Left ventricle myocardium inferior (tissue), 1 donor: ENCODE measurements around the gene MMP15. TPM values are rescaled to one million over a fixed set of nuclear protein-coding genes. Genes with fewer than 3 reads are reported as not detected.
"Not testable (repeated sequence)": the region's sequence is repeated elsewhere in the genome, so short reads cannot be mapped to it uniquely, and the experiment has no call there.

Experiments used
- DNase-seq: peaks from one replicate; pipeline ENCODE4 v3.0.0-alpha.2; 2020
- H3K27ac ChIP-seq: fragments of 200-600 bp; replicated peaks from 2 replicates; pipeline ENCODE4 v1.8.0; 2021
- H3K27me3 ChIP-seq: fragments of 200-600 bp; 2 replicates; pipeline ENCODE4 v1.8.0; 2021; ENCODE audit warnings: low read depth
- H3K36me3 ChIP-seq: fragments of 200-600 bp; 2 replicates; pipeline ENCODE4 v1.8.0; 2021
- H3K4me1 ChIP-seq: fragments of 200-600 bp; 2 replicates; pipeline ENCODE4 v1.8.0; 2021
- H3K4me3 ChIP-seq: fragments of 200-600 bp; 2 replicates; pipeline ENCODE4 v1.8.0; 2021; ENCODE audit warnings: mild to moderate bottlenecking, moderate library complexity
- H3K9me3 ChIP-seq: fragments of 200-600 bp; replicated peaks from 2 replicates; pipeline ENCODE4 v1.8.0; 2021
- intact Hi-C: fragments of 100-400 bp; cut with micrococcal nuclease; formaldehyde crosslinking; loops from one replicate; pipeline ENCODE4 v1.11.0; 2022
- total RNA-seq: library from RNA; stranded (reverse); fragmentation: NEBNext Ultra II Directional; extraction: Animal tissue kit (Norgen Biotek cat#: 25700); gene quantifications from one replicate; pipeline ENCODE4 v1.2.1, GENCODE V29; 2021
- TF ChIP-seq, protein P1 (sequence below): fragments of 200-600 bp; IDR thresholded peaks from 2 replicates; pipeline ENCODE4 v1.8.0; 2021; ENCODE audit warnings: antibody characterized with exemption, mild to moderate bottlenecking, borderline replicate concordance
- donor health status: DM: no; HTN: yes; CAD: no; lungs with severe emphysema.

Gene MMP15
- total RNA-seq, 1 donor from 2014 or later, result 64.1 TPM

DNA sequence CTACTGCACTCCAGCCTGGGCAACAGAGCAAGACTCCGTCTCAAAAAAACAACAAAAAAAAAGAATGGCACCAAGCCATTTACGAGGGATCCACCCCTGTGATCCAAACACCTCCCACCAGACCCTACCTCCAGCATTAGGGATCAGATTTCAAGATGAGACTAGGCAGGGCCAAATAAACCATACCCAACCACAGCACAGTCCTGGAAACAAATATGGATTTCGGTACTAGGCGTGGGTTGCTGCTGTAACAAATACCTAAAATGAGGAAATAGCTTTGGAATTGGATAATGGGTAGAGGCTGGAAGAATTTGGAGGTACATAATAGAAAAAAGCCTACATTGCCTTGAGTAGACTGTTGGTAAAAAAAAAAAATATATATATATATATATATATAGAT, 49.1 kb downstream of the MMP15 start:
- H3K27ac ChIP-seq, result no peak overlapping the region
- DNase-seq, result no peak
- H3K9me3 ChIP-seq, result peaks cover 13% of the 10 kb centered on the region
- H3K4me3 ChIP-seq, result no peak overlapping the region
- peaks cover under 1% of the 10 kb centered on the region for H3K4me1 ChIP-seq
- intact Hi-C loops, result no loop called here
- H3K36me3 ChIP-seq, result no peaks in the 10 kb centered on the region
- no peaks in the 10 kb centered on the region for H3K27me3 ChIP-seq
- TF ChIP-seq, protein P1, sequence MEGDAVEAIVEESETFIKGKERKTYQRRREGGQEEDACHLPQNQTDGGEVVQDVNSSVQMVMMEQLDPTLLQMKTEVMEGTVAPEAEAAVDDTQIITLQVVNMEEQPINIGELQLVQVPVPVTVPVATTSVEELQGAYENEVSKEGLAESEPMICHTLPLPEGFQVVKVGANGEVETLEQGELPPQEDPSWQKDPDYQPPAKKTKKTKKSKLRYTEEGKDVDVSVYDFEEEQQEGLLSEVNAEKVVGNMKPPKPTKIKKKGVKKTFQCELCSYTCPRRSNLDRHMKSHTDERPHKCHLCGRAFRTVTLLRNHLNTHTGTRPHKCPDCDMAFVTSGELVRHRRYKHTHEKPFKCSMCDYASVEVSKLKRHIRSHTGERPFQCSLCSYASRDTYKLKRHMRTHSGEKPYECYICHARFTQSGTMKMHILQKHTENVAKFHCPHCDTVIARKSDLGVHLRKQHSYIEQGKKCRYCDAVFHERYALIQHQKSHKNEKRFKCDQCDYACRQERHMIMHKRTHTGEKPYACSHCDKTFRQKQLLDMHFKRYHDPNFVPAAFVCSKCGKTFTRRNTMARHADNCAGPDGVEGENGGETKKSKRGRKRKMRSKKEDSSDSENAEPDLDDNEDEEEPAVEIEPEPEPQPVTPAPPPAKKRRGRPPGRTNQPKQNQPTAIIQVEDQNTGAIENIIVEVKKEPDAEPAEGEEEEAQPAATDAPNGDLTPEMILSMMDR, result no peak

DNA sequence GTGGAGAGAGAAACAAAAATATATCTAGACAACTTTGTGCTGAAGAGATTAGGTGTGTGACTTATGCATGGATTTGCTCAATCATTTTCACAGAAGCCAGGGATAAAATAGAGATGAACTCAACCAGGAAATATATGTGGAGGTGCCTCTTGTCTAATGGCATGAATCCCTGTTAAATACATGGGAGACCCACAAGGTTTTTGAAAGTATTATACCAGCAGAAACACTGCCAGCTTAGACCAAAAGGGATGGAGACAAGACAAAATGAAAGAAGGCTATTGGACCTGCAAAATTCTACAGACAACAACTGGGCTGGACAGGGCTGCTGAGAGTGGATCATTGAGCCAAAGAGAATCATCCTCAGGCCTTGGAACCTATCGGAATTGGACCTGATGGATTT, 51.0 kb downstream of the MMP15 start:
- Histone ChIP-seq H3K4me1 (peaks cover 18% of the 10 kb centered on the region), H3K4me3 (no peak overlapping the region), H3K9me3 (peaks cover 13% of the 10 kb centered on the region), H3K27me3 (no peaks in the 10 kb centered on the region), H3K36me3 (no peaks in the 10 kb centered on the region), H3K27ac (no peak overlapping the region)
- DNase-seq, result no peak
- TF ChIP-seq, protein P1, result no peak
- intact Hi-C loops, result no loop called here

DNA sequence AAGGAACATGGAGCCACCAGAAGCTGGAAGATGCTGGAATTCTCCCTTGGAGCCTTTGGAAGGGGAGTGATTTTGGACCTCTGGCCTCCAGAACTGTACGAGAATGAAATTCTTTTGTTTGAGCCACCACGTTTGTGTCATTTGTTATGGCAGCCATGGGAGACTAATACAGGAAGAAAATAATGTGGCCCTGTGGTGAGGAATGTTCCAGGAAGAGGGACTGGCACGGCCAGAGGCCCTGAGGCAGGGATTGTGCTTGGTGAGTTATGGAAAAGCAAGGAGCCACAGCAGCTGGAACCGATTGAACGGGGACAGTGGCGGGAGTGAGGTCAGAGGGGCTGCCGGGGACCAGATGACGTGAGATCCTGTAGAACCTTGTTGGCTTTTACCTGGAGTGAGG, 52.2 kb downstream of the MMP15 start:
- Histone ChIP-seq H3K27me3 (no peaks in the 10 kb centered on the region), H3K36me3 (no peaks in the 10 kb centered on the region), H3K4me1 (peaks cover 27% of the 10 kb centered on the region), H3K4me3 (no peak overlapping the region), H3K9me3 (peaks cover 13% of the 10 kb centered on the region), H3K27ac (no peak overlapping the region)
- TF ChIP-seq, protein P1, result no peak
- intact Hi-C loops, result no loop called here
- no peak for DNase-seq

DNA sequence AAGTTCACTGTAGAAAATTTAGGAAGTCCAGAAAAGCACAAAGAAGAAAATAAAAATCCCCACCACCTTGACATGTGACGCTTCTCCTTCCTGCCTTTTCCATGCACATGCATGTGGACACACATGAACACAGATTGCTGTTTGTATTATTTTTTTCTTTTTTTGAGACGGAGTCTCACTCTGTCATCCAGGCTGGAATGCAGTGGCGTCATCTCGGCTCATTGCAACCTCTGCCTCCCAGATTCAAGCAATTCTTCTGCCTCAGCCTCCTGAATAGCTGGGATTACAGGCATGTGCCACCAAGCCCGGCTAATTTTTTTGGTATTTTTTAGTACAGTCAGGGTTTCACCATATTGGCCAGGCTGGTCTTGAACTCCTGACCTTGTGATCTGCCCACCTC, 55.1 kb downstream of the MMP15 start:
- Histone ChIP-seq H3K9me3 (peaks cover 13% of the 10 kb centered on the region), H3K4me1 (peaks cover 27% of the 10 kb centered on the region), H3K27ac (peak overlapping the region; percentile 77)
- intact Hi-C loops, H3K4me3 ChIP-seq, H3K36me3 ChIP-seq, DNase-seq, H3K27me3 ChIP-seq: not testable (repeated sequence)

DNA sequence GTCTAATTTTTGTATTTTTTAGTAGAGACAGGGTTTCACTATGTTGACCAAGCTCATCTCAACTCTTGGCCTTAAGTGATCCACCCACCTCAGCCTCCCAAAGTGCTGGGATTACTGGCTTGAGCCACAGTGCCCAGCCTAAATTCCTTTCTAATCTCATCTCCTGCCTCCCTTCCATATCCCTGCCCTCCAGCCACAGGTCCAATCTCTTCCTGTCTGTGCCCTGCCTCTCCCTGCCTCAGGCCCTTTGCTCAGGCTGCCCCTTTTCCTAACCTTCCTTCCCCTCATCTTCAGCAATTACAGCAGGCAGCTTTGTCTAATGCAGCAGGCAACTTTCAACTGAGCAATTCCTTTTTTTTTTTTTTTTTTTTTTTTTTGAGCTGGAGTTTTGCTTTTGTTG, 56.8 kb downstream of the MMP15 start:
- no peak overlapping the region for H3K4me3 ChIP-seq
- H3K9me3 ChIP-seq, result no peaks in the 10 kb centered on the region
- TF ChIP-seq, protein P1, result no peak
- H3K27ac ChIP-seq, result no peak overlapping the region
- intact Hi-C loops, result no loop called here
- no peaks in the 10 kb centered on the region for H3K27me3 ChIP-seq
- H3K36me3 ChIP-seq, result no peaks in the 10 kb centered on the region
- no peak for DNase-seq
- peaks cover 27% of the 10 kb centered on the region for H3K4me1 ChIP-seq

DNA sequence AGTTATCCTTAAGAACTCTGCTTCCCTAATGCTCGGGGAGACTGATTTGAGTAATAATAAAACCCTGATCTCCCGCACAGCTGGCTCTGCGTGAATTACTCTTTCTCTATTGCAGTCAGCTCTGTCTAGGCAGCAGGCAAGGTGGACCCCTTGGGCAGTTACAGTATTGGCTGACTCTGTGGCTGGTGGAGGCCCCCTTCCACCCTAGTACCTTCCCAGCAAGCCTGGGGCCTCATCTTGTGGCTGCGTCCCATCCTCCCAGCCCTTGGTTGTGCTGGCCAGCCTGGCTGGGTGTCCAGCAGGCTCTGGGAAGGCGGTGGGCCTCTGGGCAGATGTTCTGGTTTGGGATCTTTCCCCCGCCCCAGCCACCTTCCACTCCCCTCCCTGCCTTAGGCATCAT, 59.1 kb downstream of the MMP15 start:
- H3K27ac ChIP-seq, result no peak overlapping the region
- intact Hi-C loops, result no loop called here

More for the DNA sequence above, 59.1 kb downstream of the MMP15 start:
- H3K4me1 ChIP-seq, result peaks cover 33% of the 10 kb centered on the region
- no peaks in the 10 kb centered on the region for H3K36me3 ChIP-seq
- no peaks in the 10 kb centered on the region for H3K27me3 ChIP-seq
- H3K4me3 ChIP-seq, result no peak overlapping the region
- no peaks in the 10 kb centered on the region for H3K9me3 ChIP-seq
- no peak for DNase-seq
- TF ChIP-seq, protein P1, result no peak
